Thyroid gland (tissue), 4 donors: Measurements from ENCODE around the gene PAFAH1B2. TPM values are rescaled to one million over a fixed set of nuclear protein-coding genes. Genes with fewer than 3 reads are reported as not detected.

ENCODE experiments used
- DNase-seq, 2 donors: peaks; one replicate each; pipeline ENCODE4 v3.0.0-alpha.2; 2019
- H3K27ac ChIP-seq, 3 donors: fragments of 200-600 bp; sonication (generic); 1 replicate in 2 of 3; 2 replicates in 1 of 3; pipeline ENCODE4 v1.5.1; 2016 to 2019; ENCODE audit warnings: mild to moderate bottlenecking in 1 of 3, moderate library complexity in 1 of 3
- H3K27me3 ChIP-seq: fragments of 200-600 bp; sonication (generic); one replicate; pipeline ENCODE4 v1.5.1; 2019
- H3K36me3 ChIP-seq, 2 donors: fragments of 200-600 bp; sonication (generic); one replicate each; pipeline ENCODE4 v1.5.1; 2016 to 2019
- H3K4me1 ChIP-seq, 2 donors: fragments of 200-600 bp; sonication (generic); one replicate each; pipeline ENCODE4 v1.5.1; 2017 to 2019
- H3K4me3 ChIP-seq, 3 donors: fragments of 200-600 bp; sonication (generic); replicated peaks in 1 of 3; 1 replicate in 2 of 3; 2 replicates in 1 of 3; pipeline ENCODE4 v1.5.1; 2016; ENCODE audit warnings: mild to moderate bottlenecking in 1 of 3
- H3K9me3 ChIP-seq: fragments of 200-600 bp; sonication (generic); one replicate; pipeline ENCODE4 v1.5.1; 2017
- CTCF ChIP-seq, 6 experiments: fragments of 200-600 bp in 3 of 6; fragments of 450-650 bp in 3 of 6; sonication (generic) in 3 of 6; IDR thresholded peaks; one replicate each; pipeline ENCODE4 v1.5.1; 2016 to 2019; ENCODE audit warnings: antibody characterized with exemption in 6 of 6, mild to moderate bottlenecking in 2 of 6, inconsistent platforms in 1 of 6, moderate library complexity in 1 of 6
- POLR2A ChIP-seq, 2 donors: fragments of 450-650 bp; IDR thresholded peaks; one replicate each; pipeline ENCODE4 v1.6.1; 2017; ENCODE audit warnings: antibody characterized with exemption in 2 of 2, mild to moderate bottlenecking in 2 of 2, moderate library complexity in 1 of 2
- WGBS, 2 donors: methylation state at CpG; one replicate each; pipeline ENCODE4 v1.1.5; 2017; 5-methylcytosine and 5-hydroxymethylcytosine counted together
- intact Hi-C: fragments of 100-400 bp; cut with DNase I; formaldehyde crosslinking; loops from one replicate; pipeline ENCODE4 v1.15.1; 2023
- total RNA-seq, 4 donors: library from RNA; depleted of rRNA; stranded (reverse); fragments of >200 nt; gene quantifications; one replicate each; pipeline ENCODE4 v1.2.3, GENCODE V29; 2016

PAFAH1B2 gene
- total RNA-seq, 4 donors from 2014 or later, result 107 to 128 (median 118) TPM

GRCh38 chr11:117157507-117157906, 13.4 kb downstream of the PAFAH1B2 start:
- H3K36me3 ChIP-seq, result peaks cover 10 to 13% of the 10 kb centered on the region in 2 donors
- no peak overlapping the region for H3K4me3 ChIP-seq
- TF ChIP-seq POLR2A (IDR thresholded peaks at IDR 0.05) (no peak), CTCF (IDR thresholded peaks at IDR 0.05) (no peak)
- no peak for DNase-seq
- no peak overlapping the region for H3K27ac ChIP-seq
- H3K27me3 ChIP-seq, result no peaks in the 10 kb centered on the region
- intact Hi-C loops, result no loop called here
- H3K9me3 ChIP-seq, result no peaks in the 10 kb centered on the region
- peaks cover 27 to 41% of the 10 kb centered on the region in 2 donors for H3K4me1 ChIP-seq
- 94% methylated on average over 2 of the region's 2 CpGs for WGBS, 2 donors

GRCh38 chr11:117159892-117160291, 15.8 kb downstream of the PAFAH1B2 start:
- no peak for TF ChIP-seq POLR2A (IDR thresholded peaks at IDR 0.05)
- TF ChIP-seq CTCF (IDR thresholded peaks at IDR 0.05), result no peak
- Histone ChIP-seq H3K4me3 (no peak overlapping the region), H3K36me3 (peaks cover 24 to 30% of the 10 kb centered on the region in 2 donors), H3K9me3 (no peaks in the 10 kb centered on the region), H3K27me3 (no peaks in the 10 kb centered on the region), H3K27ac (no peak overlapping the region), H3K4me1 (peaks cover 16 to 20% of the 10 kb centered on the region in 2 donors)
- 76 to 98% methylated on average over 2 of the region's 2 CpGs for WGBS, 2 donors
- DNase-seq, result no peak
- intact Hi-C loops, result no loop called here

GRCh38 chr11:117160826-117161225, 16.7 kb downstream of the PAFAH1B2 start:
- Histone ChIP-seq H3K9me3 (no peaks in the 10 kb centered on the region), H3K4me1 (peaks cover 16 to 18% of the 10 kb centered on the region in 2 donors), H3K27ac (no peak overlapping the region), H3K4me3 (no peak overlapping the region), H3K36me3 (peaks cover 24 to 39% of the 10 kb centered on the region in 2 donors), H3K27me3 (no peaks in the 10 kb centered on the region)
- DNase-seq, result no peak
- WGBS, 2 donors, result 82 to 93% methylated on average over 2 of the region's 2 CpGs
- intact Hi-C loops, result no loop called here
- no peak for TF ChIP-seq CTCF (IDR thresholded peaks at IDR 0.05)

- TF ChIP-seq CTCF (IDR thresholded peaks at IDR 0.05), result no peak
- no peak for TF ChIP-seq POLR2A (IDR thresholded peaks at IDR 0.05)
- WGBS, 2 donors, result 69 to 71% methylated on average over 1 of the region's 1 CpG
- no peak for DNase-seq
- H3K4me3 ChIP-seq, result no peak overlapping the region
- no peaks in the 10 kb centered on the region for H3K27me3 ChIP-seq
- intact Hi-C loops, result no loop called here
- no peaks in the 10 kb centered on the region for H3K9me3 ChIP-seq
- H3K4me1 ChIP-seq, result peaks cover 3 to 4% of the 10 kb centered on the region in 2 donors
- peaks cover 26 to 55% of the 10 kb centered on the region in 2 donors for H3K36me3 ChIP-seq
- no peak overlapping the region for H3K27ac ChIP-seq
These were observed 22.4 kb downstream of the PAFAH1B2 start for GRCh38 chr11:117166491-117166890.

GRCh38 chr11:117169736-117170135, 25.6 kb downstream of the PAFAH1B2 start:
- TF ChIP-seq CTCF (IDR thresholded peaks at IDR 0.05) (no peak), POLR2A (IDR thresholded peaks at IDR 0.05) (no peak)
- Histone ChIP-seq H3K9me3 (no peaks in the 10 kb centered on the region), H3K4me1 (peaks cover 24 to 35% of the 10 kb centered on the region in 2 donors), H3K36me3 (peaks cover 12 to 28% of the 10 kb centered on the region in 2 donors), H3K4me3 (no peak overlapping the region), H3K27me3 (no peaks in the 10 kb centered on the region), H3K27ac (peak overlapping the region in 1 of 3 donors; percentile 90)
- DNase-seq, result no peak
- 90 to 92% methylated on average over 2 of the region's 2 CpGs for WGBS, 2 donors
- intact Hi-C loops, result no loop called here
